ENCODE data around the gene SMIM36.
"Not testable (repeated sequence)": the region's sequence is repeated elsewhere in the genome, so short reads cannot be mapped to it uniquely, and the experiment has no call there.

SMIM36 gene

GRCh38 chr17:55413825-55414489 lies 97.3 kb downstream of the SMIM36 start:
- DNase-seq, result peak; percentile 5

DNA sequence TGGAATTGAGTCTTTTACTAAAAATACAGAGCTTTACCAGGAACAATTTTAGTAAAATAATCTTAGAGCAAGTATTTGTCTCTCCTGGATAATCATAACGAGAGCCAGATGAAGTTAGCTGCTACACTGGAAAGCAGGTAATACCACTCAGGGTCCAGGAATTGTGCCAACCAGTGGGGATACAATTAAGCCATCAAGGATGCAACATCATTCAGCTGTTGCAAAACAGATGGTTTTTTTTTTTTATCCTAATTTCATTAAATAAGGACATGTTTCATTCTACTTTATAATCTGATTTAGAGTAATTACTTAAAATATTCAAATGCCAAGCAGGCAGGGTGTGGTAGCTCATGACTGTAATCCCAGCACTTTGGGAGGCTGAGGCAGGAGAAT lies 99.8 kb downstream of the SMIM36 start:
- DNase-seq, result no peak

DNA sequence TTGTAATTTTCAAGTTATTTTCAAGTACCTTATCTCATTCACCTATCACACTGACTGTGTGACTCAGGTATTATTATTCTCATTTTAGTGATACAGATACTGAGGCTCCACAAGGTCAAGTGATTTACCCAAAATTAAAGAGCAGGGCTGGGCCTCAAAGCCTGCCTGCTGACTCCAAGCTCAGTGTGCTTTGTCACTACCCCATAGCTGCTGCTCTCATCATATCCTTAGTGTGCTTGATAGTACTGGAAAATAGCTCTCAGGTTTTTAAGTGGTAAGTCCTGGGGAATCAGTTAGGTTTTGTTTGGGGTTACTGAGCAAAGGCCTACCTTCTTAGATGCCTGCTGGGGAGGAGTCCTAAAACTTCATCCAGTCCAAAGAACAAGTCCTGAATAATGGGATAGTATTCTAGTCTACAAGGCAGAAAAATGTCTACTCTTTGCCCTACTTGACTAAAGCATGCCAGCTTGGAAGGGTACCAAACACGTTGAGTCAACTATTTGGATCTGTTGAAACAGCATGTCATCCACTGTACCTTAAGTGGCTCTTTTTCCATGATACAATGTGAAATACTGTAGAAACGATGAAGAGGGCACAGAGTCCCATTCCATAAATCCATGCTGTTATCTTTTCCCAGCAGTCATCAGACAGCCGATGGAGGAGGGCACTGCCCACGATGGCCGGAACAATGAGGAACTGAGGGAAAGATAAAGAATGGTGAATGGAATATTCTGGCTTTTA lies 100.4 kb downstream of the SMIM36 start:
- DNase-seq, result no peak

DNA sequence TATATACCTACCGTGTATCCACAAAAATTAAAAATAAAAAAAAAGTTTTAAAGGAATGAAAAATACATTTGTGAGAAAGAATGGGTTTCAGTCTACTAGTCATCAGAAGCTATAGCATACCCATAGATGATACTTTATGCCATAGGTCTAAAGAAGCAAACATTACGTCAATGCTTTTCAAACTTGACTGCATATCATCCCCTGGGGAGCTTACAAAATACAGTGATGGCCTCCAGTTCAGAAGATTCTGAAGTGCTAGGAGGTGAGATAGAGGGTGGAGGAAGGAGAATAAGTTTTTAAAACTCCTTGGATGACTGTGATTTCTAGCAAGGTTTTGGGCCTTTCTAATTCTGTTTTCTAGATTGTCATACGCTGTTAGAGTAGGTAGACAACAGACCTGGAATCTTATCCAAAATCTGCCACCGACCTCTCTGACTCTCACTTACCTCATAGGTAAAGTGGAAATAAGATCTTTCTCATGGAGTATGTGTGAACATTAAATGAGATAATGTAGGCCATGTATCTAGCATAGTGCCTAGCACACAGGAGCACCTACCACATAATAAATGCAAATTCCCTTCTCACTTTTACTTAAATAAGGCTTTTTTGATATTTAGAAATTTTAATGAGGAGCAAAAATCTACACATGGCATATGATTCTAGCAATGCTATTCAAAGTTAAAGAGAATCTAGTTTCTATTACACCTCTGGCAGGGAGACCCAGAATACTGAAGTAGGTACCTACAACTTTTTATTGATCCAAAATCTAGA lies 102.0 kb downstream of the SMIM36 start:
- DNase-seq, result no peak

DNA sequence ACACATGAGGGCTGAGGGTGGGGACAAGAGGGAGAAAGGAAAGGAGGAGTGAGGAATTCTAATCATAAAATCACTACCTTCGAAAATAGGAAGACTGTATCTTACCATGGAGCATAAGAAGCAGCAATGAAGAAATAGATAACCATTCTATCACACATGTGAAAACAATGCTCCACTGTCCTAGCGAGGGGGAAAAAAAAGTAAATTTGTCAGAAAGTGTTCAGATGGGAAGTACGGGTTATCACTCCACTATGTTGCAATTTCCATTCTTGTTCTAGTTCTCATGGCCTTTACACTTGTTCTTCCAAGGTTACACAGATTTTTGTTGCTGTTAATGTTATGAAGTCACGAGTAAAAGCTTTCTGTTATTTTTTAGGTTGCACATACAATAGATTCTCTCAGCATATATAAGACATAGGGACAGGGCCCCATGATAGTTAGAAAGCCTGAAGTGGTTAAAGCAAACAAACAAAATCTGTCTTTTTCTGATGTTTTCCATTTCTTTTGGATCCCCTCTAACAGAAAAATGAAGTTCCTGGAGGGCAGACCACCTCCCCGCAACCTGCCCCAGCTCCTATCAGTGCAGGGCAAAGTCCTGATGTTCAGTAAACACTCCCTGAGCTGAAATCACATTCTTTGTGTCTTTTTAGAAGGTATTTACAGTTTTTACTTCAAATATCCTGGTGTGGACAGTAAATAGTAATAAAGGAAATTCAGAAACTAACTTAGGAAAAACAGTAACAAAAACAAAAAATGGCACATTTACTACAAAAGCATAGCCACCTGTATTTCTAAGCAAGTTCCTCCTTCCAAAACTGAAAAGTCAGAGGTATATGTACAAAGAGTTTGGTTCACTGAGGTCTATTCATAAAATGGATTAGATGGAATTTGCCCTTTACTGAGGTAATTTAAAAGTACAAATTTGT lies 103.3 kb downstream of the SMIM36 start:
- no peak for DNase-seq

GRCh38 chr17:55405600-55405999 lies 105.7 kb downstream of the SMIM36 start:
- no peak for DNase-seq

DNA sequence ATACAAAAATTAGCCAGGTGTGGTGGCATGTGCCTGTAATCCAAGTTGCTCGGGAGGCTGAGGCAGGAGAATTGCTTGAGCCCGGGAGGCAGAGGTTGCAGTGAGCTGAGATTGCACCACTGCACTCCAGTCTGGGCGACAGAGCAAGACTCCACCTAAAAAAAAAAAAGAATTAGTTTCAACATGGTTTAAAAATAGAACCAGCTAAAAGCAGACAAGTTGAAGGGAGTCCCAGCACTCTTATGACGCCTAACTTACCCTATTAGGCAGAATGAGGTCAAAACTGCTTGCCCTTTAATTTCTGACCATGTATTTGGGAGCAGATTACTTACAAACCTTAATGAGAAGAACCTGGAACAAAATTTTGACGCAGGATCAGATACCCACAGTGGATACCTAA lies 107.1 kb downstream of the SMIM36 start:
- DNase-seq, result not testable (repeated sequence)

- no peak for DNase-seq
Observed at GRCh38 chr17:55402374-55402773, 108.9 kb downstream of the SMIM36 start.
